ENCODE measurements around the gene POLA1. TPM values are rescaled to one million over a fixed set of nuclear protein-coding genes. Genes with fewer than 3 reads are reported as not detected.

Gene POLA1
- polyA plus RNA-seq, 1 donor from 2014 or later: 5.8 TPM

- H3K27me3 ChIP-seq (ENCODE audit: insufficient read depth, low read depth, low read length): no peaks in the 10 kb centered on the region
- no peak overlapping the region for H3K27ac ChIP-seq (ENCODE audit: low read length)
- H3F3A ChIP-seq (ENCODE audit: insufficient read depth, low read length, poor library complexity, severe bottlenecking): no peaks in the 10 kb centered on the region
- no peak overlapping the region for H3K4me2 ChIP-seq (ENCODE audit: low read length)
- H3K9me3 ChIP-seq (ENCODE audit: low read length): no peaks in the 10 kb centered on the region
- TF ChIP-seq EZH2 (IDR thresholded peaks at IDR 0.05; ENCODE audit: borderline replicate concordance, insufficient read depth, low read length, poor library complexity, severe bottlenecking) (no peak), EP300 (conservative IDR thresholded peaks at IDR 0.05; ENCODE audit: poor library complexity, severe bottlenecking) (no peak), POLR2AphosphoS5 (IDR thresholded peaks at IDR 0.05) (no peak)
- H3K36me3 ChIP-seq (ENCODE audit: insufficient read depth, low read length): no peaks in the 10 kb centered on the region
- H3K9ac ChIP-seq (ENCODE audit: low read length): no peak overlapping the region
- H3K4me3 ChIP-seq (ENCODE audit: low read length): no peak overlapping the region
- no peaks in the 10 kb centered on the region for H3K9me2 ChIP-seq (ENCODE audit: insufficient read depth, low read length)
- no peaks in the 10 kb centered on the region for H4K20me1 ChIP-seq (ENCODE audit: insufficient read depth)
- no peak overlapping the region for H2AFZ ChIP-seq (ENCODE audit: low read depth, low read length)
- H3K79me2 ChIP-seq (replicated peaks; ENCODE audit: insufficient read depth, low read length): no peaks in the 10 kb centered on the region
Observed at GRCh38 chrX:24969812-24970211, 276.1 kb downstream of the POLA1 start.

GRCh38 chrX:24979081-24979480 is 285.4 kb downstream of the POLA1 start:
- H3K79me2 ChIP-seq (replicated peaks; ENCODE audit: insufficient read depth, low read length): no peaks in the 10 kb centered on the region
- H3K4me3 ChIP-seq (ENCODE audit: low read length): peak overlapping the region; percentile 38
- no peaks in the 10 kb centered on the region for H3K9me2 ChIP-seq (ENCODE audit: insufficient read depth, low read length)
- no peak overlapping the region for H3K9ac ChIP-seq (ENCODE audit: low read length)
- H3K27me3 ChIP-seq (ENCODE audit: insufficient read depth, low read depth, low read length): no peaks in the 10 kb centered on the region
- H2AFZ ChIP-seq (ENCODE audit: low read depth, low read length): no peak overlapping the region
- H3K27ac ChIP-seq (ENCODE audit: low read length): peak overlapping the region; percentile 55
- no peaks in the 10 kb centered on the region for H4K20me1 ChIP-seq (ENCODE audit: insufficient read depth)
- TF ChIP-seq, protein P1, sequence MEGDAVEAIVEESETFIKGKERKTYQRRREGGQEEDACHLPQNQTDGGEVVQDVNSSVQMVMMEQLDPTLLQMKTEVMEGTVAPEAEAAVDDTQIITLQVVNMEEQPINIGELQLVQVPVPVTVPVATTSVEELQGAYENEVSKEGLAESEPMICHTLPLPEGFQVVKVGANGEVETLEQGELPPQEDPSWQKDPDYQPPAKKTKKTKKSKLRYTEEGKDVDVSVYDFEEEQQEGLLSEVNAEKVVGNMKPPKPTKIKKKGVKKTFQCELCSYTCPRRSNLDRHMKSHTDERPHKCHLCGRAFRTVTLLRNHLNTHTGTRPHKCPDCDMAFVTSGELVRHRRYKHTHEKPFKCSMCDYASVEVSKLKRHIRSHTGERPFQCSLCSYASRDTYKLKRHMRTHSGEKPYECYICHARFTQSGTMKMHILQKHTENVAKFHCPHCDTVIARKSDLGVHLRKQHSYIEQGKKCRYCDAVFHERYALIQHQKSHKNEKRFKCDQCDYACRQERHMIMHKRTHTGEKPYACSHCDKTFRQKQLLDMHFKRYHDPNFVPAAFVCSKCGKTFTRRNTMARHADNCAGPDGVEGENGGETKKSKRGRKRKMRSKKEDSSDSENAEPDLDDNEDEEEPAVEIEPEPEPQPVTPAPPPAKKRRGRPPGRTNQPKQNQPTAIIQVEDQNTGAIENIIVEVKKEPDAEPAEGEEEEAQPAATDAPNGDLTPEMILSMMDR (IDR thresholded peaks at IDR 0.05; ENCODE audit: poor library complexity, severe bottlenecking): no peak
- TF ChIP-seq TAF1 (IDR thresholded peaks at IDR 0.05; ENCODE audit: low read depth) (no peak), MXI1 (conservative IDR thresholded peaks at IDR 0.05; ENCODE audit: poor library complexity, severe bottlenecking) (no peak), REST (IDR thresholded peaks at IDR 0.05; ENCODE audit: borderline replicate concordance) (no peak), RAD21 (conservative IDR thresholded peaks at IDR 0.05) (no peak), EP300 (conservative IDR thresholded peaks at IDR 0.05; ENCODE audit: poor library complexity, severe bottlenecking) (no peak), POLR2AphosphoS5 (IDR thresholded peaks at IDR 0.05) (no peak), SMC3 (conservative IDR thresholded peaks at IDR 0.05; ENCODE audit: poor library complexity) (no peak), EZH2 (IDR thresholded peaks at IDR 0.05; ENCODE audit: borderline replicate concordance, insufficient read depth, low read length, poor library complexity, severe bottlenecking) (no peak)
- H3K4me2 ChIP-seq (ENCODE audit: low read length): no peak overlapping the region
- H3K36me3 ChIP-seq (ENCODE audit: insufficient read depth, low read length): no peaks in the 10 kb centered on the region
- no peaks in the 10 kb centered on the region for H3K9me3 ChIP-seq (ENCODE audit: low read length)
- H3F3A ChIP-seq (ENCODE audit: insufficient read depth, low read length, poor library complexity, severe bottlenecking): no peaks in the 10 kb centered on the region
